GM19035 (cell line): ENCODE measurements around the gene PCDHGA7.
"Not testable (repeated sequence)": the region's sequence is repeated elsewhere in the genome, so short reads cannot be mapped to it uniquely, and the experiment has no call there.

Experiments used
- ATAC-seq: cut with Tn5 transposase; IDR thresholded peaks from one replicate; pipeline ENCODE4 v1.9.1; 2021; ENCODE audit not compliant: unreplicated experiment

Gene PCDHGA7

GRCh38 chr5:141366016-141366896 lies 16.3 kb upstream of the PCDHGA7 start:
- no peak for ATAC-seq

DNA sequence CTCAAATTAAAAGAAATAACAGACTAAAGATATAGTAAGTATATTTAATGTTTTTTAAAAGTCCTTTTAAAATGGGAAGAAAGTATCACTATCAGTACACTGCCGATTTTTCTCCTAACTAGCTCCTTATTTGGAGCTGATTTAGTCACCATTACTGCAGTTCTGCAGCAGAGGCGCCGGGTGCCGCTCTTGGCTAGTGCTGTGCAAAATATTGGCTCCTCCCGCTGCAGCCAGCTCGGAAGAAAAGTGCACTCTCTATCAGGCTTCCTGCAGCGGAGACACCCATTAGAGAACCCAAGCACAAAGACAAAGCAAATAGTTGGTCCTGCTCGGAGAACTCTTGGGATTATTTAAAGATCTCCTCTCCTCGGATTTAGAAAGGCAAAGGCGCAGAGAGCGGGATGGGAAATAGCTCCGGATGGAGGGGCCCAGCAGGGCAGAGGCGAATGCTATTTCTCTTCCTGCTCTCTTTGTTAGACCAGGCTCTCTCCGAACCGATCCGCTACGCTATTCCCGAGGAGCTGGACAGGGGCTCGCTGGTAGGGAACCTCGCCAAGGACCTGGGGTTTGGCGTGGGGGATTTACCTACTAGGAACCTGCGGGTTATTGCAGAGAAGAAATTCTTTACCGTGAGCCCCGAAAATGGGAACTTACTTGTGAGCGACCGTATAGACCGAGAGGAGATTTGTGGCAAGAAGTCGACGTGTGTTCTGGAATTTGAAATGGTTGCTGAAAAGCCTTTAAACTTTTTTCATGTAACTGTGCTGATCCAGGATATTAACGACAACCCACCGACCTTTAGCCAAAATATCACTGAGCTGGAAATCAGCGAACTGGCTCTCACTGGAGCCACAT lies 12.3 kb upstream of the PCDHGA7 start, which contains the start of gene PCDHGB3:
PCDHGB3 (plus strand) TSS at position 249 of the 855 bp plus-strand sequence; CDS start at position 402, 153 bp downstream.
- ATAC-seq: peak; percentile 95

- ATAC-seq: no peak
Measured at GRCh38 chr5:141371572-141372475, 10.7 kb upstream of the PCDHGA7 start.

- ATAC-seq: no peak
Measured at GRCh38 chr5:141373673-141374317, 8.7 kb upstream of the PCDHGA7 start, which contains the start of gene PCDHGA6. Gene PCDHGA6, plus strand, starts transcription at chr5:141373891. Its CDS starts 193 bp downstream, at chr5:141374084.

DNA sequence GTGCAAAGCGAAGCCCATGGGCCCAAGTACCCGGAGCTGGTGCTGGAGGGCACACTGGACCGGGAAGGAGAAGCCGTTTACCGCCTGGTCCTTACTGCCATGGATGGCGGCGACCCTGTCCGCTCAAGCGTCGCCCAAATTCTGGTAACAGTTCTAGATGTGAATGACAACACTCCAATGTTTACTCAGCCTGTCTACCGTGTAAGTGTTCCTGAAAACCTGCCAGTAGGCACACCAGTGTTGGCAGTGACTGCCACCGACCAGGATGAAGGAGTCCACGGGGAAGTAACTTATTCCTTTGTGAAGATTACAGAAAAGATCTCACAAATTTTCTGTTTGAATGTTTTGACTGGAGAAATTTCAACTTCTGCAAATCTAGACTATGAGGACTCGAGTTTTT lies 7.9 kb upstream of the PCDHGA7 start:
- no peak for ATAC-seq

GRCh38 chr5:141375444-141376155 lies 6.9 kb upstream of the PCDHGA7 start:
- ATAC-seq: not testable (repeated sequence)

DNA sequence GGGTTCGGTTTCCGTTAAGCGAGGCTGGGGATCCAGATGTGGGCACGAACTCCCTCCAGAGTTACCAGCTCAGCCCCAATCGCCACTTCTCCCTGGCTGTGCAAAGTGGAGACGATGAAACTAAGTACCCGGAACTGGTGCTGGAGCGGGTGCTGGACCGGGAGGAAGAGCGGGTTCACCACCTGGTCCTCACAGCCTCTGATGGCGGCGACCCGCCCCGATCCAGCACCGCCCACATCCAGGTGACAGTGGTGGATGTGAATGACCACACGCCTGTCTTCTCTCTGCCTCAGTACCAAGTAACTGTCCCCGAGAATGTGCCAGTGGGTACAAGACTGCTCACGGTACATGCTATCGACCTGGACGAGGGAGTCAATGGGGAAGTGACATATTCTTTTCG lies 803 bp downstream of the PCDHGA7 start:
- ATAC-seq: no peak

GRCh38 chr5:141384471-141385267 lies 2.1 kb downstream of the PCDHGA7 start:
- no peak for ATAC-seq

GRCh38 chr5:141387557-141388311 lies 5.2 kb downstream of the PCDHGA7 start, which contains the start of gene PCDHGB4:
Gene PCDHGB4, plus strand, starts transcription at chr5:141387698. Its CDS starts 187 bp downstream, at chr5:141387885.
- peak; percentile 90 for ATAC-seq

DNA sequence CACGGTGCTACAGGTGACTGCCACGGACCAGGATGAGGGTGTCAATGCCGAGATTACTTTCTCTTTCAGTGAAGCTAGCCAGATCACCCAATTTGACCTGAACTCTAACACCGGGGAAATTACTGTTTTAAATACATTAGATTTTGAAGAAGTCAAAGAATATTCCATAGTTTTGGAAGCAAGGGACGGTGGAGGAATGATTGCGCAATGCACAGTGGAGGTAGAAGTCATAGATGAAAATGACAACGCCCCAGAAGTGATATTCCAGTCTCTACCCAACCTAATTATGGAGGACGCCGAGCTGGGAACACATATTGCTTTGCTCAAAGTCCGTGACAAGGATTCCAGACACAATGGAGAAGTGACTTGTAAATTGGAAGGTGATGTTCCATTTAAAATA lies 6.1 kb downstream of the PCDHGA7 start:
- no peak for ATAC-seq

DNA sequence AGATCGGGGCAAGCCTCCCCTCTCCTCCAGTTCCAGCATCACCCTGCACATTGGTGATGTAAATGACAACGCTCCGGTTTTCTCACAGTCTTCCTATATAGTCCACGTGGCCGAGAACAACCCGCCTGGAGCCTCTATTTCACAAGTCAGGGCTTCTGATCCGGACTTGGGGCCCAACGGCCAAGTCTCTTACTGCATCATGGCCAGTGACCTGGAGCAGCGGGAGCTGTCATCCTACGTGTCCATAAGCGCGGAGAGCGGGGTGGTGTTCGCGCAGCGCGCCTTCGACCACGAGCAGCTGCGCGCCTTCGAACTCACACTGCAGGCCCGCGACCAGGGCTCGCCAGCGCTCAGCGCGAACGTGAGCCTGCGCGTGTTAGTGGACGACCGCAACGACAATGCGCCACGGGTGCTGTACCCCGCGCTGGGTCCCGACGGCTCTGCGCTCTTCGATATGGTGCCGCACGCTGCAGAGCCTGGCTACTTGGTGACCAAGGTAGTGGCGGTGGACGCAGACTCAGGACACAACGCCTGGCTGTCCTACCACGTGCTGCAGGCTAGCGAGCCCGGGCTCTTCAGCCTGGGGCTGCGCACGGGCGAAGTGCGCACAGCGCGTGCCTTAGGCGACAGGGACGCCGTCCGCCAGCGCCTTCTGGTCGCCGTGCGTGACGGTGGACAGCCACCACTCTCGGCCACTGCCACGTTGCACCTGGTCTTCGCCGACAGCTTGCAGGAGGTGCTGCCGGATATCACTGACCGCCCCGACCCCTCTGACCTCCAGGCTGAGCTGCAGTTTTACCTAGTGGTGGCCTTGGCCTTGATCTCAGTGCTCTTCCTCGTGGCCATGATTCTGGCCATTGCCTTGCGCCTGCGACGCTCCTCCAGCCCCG lies 6.9 kb downstream of the PCDHGA7 start:
- ATAC-seq: no peak

- no peak for ATAC-seq
Measured at GRCh38 chr5:141392429-141393198, 10.1 kb downstream of the PCDHGA7 start, which contains the start of gene PCDHGA8. Gene PCDHGA8, plus strand, starts transcription at chr5:141392633. Its CDS starts 181 bp downstream, at chr5:141392814.

GRCh38 chr5:141393267-141393666 lies 10.7 kb downstream of the PCDHGA7 start:
- ATAC-seq: no peak

DNA sequence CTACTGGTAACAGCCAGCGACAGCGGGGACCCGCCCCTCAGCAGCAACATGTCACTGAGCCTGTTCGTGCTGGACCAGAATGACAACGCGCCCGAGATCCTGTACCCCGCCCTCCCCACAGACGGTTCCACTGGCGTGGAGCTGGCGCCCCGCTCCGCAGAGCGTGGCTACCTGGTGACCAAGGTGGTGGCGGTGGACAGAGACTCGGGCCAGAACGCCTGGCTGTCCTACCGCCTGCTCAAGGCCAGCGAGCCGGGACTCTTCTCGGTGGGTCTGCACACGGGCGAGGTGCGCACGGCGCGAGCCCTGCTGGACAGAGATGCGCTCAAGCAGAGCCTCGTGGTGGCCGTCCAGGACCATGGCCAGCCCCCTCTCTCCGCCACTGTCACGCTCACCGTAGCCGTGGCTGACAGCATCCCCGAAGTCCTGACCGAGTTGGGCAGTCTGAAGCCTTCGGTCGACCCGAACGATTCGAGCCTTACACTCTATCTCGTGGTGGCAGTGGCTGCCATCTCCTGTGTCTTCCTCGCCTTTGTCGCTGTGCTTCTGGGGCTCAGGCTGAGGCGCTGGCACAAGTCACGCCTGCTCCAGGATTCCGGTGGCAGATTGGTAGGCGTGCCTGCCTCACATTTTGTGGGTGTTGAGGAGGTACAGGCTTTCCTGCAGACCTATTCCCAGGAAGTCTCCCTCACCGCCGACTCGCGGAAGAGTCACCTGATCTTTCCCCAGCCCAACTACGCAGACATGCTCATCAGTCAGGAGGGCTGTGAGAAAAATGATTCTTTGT lies 12.1 kb downstream of the PCDHGA7 start:
- ATAC-seq: not testable (repeated sequence)
